GM12801 (cell line): ENCODE results near the gene CCDC178.

Source experiments
- TF ChIP-seq, protein P1 (sequence below): IDR thresholded peaks from one replicate; pipeline ENCODE4 v1.5.1; 2011; ENCODE audit warnings: control low read depth; ENCODE audit not compliant: insufficient read length; ENCODE audit errors: extremely low read depth

The CCDC178 gene

DNA sequence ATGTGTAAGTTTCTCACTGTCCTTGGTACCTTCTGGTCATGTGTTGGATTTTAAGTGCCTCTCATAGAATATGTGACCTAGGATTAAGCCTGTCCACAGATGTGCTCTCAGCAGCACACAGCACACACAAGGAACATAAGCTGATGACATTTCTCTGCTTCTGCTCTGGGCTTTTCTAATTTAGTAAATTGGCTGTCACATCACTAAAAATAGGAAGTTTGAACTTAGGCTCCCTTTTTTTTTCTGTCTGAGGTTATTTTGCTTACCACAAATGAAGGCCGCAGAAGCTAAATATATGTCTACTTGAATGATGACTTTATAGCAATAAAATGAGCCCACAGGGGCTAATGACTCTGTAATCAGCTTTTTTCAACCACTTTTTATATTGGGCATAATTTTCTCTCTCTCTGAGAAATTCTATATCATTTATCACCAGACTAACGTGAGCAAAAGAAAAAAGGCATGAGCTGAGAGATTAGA, 517.5 kb downstream of the CCDC178 start:
- TF ChIP-seq, protein P1, sequence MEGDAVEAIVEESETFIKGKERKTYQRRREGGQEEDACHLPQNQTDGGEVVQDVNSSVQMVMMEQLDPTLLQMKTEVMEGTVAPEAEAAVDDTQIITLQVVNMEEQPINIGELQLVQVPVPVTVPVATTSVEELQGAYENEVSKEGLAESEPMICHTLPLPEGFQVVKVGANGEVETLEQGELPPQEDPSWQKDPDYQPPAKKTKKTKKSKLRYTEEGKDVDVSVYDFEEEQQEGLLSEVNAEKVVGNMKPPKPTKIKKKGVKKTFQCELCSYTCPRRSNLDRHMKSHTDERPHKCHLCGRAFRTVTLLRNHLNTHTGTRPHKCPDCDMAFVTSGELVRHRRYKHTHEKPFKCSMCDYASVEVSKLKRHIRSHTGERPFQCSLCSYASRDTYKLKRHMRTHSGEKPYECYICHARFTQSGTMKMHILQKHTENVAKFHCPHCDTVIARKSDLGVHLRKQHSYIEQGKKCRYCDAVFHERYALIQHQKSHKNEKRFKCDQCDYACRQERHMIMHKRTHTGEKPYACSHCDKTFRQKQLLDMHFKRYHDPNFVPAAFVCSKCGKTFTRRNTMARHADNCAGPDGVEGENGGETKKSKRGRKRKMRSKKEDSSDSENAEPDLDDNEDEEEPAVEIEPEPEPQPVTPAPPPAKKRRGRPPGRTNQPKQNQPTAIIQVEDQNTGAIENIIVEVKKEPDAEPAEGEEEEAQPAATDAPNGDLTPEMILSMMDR = no peak

GRCh38 chr18:32920796-32921787, 519.4 kb downstream of the CCDC178 start:
- TF ChIP-seq, protein P1 = no peak

- TF ChIP-seq, protein P1 = no peak
Measured at GRCh38 chr18:32919799-32920198, 520.7 kb downstream of the CCDC178 start.

DNA sequence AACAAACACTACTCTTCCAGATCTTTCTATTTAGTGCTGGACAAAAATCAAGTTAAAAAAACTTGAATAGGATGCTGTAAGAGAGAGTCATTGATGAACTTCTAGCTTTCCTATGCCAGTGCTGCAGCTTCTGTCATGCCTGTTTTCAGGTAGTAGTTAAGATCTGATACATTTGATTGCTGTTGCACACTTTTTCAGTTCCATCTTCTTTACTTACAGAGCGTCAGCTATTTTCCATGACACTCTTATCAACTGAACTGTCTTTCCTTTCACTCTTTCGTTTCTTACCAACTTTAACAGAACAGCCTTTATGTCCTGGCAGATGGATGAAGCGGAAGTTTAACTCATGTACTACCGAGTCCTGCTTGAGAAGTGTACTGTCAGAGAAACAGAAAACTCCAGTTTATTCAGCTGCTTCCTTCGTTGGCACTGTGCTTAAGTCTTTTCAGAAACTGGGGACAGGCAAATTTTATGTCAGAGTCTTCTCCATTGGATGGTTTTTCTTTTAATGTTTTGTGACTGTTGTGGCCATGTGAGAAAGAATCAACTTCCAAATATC, 521.8 kb downstream of the CCDC178 start:
- TF ChIP-seq, protein P1 = no peak

DNA sequence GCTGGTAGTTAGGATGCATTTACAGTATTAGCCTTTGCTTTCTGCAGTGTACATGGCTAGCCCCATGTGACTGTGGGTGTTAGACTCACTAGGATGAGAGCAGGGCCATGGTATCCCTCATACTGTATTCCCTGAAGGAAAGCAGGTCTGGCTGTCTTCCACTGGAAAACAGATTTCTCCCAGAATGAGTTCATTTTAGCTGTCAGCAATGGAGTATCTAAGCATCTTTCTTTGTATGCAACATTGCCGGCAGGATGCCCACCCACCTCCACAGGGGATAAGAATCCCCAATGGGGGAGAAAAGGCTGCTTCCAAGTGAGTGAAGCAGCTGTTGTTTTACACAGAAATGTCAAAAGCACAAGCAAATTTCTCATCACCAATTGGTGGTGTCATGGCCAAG, 525.0 kb downstream of the CCDC178 start:
- TF ChIP-seq, protein P1 = no peak

GRCh38 chr18:32911660-32912284, 528.7 kb downstream of the CCDC178 start:
- TF ChIP-seq, protein P1 = no peak

DNA sequence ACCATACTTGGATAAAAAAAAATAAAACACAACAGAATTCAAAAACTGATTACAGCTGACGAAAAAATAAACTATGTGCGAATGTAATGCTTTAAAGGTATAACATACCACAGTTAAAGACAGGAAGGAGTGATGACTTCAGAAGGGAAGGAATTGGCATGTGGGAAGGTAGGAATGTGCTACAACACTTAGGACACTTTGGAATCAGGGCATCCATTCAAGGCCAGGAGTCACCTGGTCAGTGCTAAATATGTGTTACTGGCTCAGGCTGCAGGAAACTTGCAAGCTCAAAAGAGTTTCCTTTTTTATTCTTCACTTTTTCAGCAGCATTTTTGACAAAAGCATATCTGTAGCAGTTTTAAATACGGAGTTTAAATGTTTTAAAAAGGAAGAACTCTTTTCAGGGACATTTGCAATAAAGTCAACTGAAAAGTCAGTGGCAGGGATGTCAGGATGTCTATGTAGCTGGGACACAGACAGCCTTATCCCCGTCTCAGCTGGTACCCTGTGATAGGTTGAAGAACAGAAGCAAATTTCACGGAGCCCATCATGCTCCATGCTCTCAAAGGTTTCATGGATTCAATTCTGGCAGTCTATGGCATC, 529.7 kb downstream of the CCDC178 start:
- TF ChIP-seq, protein P1 = no peak
